Stimulated activated CD4-positive, alpha-beta T cell treated with anti-CD3 and anti-CD28 coated beads, Interleukin-1b, Interleukin-23, amount 100 ng/mL, for 4 hours (primary cell): ENCODE data around the gene SCART1.
"Not testable (repeated sequence)": the region's sequence is repeated elsewhere in the genome, so short reads cannot be mapped to it uniquely, and the experiment has no call there.

Experiments
- DNase-seq, 2 donors: peaks; one replicate each; pipeline ENCODE4 v3.0.0-alpha.2; 2020; ENCODE audit warnings: low read depth in 2 of 2

SCART1 gene

DNA sequence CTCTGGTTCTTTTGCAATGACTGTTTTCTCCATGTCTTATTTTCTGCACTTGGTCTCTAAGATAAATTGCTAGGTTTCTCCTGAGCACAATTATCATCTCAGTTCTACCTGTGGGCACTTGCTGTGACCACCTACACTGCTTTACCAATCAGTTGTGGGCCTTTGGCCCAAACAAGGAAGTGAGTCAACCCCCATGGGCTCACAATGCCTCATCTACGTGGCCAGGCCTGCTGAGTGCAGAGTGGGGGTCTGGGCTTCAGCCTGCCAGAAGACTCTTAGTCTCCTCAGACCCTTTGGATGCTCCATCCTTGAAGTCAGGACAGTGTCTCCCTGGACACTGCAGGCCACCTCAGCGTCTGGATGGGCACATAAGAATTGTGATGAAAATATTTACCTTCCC lies 20.3 kb downstream of the SCART1 start:
- DNase-seq = no peak

DNA sequence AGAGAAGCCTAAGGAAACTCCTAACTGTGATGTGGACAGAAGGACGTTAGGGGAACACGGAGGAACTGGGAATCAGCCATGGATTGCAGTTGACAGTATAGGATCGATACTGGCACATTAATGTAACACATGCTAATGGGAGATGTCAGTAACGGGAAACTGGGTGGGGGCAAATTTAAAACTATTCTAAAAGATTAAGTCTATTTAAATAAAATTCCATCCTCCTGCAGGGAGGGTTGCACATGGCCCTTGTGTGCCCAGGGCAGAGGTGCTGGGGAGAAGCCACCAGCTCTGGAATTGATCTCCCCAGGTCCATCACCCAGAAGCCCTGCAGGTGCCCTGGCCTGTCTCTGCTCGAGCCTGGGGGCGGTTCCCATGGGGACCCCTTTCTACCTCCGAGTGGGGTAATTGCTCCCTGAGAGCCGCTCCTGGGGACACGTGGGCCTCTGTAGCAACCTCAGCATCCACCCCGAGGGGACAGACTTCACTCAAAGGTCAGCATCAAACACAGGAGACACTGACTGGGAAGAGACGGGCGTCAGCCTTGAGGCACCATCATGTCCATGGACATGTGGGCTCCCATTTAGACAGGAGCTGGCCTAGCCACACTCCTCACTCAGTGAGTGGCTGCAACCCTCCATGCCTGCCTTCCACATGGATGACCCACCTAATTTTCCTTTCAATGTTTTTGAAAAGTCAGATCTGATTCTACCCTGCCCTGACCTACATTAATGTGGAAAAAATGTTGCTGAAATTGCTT lies 21.1 kb downstream of the SCART1 start:
- DNase-seq = no peak

DNA sequence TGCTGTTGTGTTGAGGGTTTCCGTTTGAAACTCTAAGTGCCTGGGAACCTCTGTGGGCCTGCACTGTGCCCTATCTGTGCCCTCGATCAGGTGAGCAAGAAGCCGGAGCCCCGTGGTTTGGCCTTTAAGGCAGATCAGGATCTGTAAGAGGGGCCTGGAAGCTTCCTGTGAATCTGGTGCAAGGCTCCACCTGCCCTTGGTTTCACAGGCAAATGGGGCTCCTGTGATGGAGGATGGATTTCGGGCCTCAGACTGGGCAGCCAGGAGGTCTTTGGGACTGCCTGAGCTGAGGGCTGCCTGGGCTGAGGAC lies 21.6 kb downstream of the SCART1 start:
- DNase-seq = no peak

DNA sequence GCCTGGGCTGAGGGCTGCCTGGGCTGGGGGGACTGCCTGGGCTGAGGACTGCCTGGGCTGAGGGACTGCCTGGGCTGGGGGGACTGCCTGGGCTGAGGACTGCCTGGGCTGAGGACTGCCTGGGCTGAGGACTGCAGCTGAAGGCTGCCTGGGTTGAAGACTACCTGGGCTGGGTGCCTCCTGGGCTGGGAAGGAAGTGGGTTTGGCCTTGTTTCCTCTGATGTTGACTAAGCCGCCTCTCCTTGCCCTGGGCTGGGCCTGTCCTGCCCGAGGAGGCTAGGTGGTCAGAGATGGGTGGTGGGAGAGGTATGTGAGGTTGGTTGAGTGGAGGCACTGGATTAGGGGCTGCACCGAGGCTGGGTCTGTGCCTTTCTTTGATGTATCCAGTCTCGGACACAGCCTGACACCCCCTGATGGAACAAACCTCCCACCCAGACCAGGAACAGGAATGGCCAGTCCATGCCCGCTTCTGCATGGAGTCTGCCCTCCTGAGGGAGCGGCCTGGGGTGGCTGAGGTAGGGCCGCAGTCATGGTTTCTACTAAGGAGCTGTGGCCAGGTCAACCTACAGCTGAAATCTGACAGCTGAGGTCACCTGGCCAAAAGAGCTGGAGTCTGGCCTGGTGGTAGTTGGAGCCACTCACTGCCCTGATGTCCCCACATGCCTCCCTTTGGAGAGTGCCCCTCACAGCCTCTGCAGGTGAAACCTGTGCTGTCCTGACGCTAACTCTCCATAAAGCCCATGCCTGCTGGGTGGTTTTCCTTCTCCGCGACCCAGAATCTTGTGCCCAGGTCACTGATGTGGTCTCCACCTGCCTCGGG lies 22.3 kb downstream of the SCART1 start:
- no peak for DNase-seq

DNA sequence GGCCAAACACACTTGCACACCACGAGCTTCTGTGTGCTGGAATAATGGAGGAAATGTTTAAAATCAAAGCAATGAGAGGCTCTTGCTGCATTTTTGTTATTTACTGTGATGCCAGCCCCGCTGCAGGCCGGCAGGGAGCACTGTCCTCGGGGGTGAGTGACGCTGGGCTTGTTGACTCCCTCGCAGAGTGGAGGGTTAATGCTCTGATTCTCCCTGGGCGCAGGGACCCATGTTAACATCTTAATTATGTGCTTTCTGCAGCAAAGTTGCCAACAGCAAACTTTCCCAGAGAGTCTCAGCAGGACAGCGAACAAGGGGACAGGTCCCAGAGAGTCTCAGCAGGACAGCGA lies 22.9 kb downstream of the SCART1 start:
- no peak for DNase-seq

DNA sequence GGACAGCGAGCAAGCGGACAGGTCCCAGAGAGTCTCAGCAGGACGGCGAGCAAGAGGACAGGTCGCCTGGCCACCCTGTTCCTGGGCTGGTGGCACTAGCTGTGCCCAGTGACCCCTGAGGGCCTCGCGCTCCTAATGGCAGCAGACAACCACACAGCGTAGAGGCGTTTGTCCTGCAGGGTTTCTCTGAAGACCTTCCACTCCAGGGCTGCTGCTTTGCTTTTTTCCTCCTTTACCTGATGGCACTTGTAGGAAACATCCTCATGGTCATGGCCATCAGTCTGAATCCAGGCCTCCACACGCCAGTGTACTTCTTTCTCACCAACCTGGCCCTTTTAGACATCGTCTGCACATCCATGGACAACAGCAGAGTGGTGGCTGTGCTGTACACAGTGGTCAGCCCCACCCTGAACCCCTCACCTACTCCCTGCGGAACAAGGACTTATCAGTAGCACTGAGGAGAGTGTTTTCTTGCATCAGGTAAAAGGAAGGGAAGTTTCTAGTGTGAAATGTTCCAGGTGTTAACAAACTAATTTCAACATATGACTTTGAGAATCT lies 27.4 kb downstream of the SCART1 start:
- DNase-seq = no peak

DNA sequence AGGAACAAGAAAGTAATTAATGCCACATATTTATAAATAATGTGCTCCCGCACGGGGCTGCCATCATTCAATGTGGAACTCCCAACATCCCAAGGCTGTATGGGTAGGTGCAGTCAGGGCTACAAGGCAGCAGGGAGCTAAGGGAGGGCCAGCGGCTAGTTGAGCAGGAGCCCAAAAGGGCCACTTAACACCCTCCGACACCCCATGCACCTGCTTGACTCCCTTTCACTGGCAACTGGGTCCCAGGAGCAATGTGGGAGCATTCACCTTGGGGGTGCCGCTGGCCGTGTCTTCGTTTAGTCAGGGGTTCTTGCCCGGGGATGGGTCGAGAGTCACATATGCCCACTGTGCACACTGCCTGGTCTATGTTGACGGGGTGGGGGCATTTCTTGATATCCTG lies 27.9 kb downstream of the SCART1 start:
- DNase-seq = no peak

DNA sequence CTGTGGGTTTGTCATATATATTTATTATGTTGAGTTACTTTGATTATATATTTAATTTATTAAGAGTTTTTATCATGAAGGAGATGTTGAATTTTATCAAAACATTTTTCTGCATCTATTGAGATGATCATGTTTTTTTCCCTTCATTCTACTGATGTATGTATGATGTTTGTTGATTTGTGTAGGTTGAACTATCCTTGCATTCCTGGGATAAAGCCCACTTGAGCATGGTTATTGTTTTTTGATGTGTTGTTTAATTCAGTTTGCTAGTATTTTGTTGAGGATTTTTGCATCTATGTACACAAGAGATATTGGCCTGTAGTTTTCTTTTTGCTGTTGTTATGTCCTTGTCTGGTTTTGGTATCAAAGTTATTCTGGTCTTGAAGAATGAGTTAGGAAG lies 31.1 kb downstream of the SCART1 start:
- no peak for DNase-seq

DNA sequence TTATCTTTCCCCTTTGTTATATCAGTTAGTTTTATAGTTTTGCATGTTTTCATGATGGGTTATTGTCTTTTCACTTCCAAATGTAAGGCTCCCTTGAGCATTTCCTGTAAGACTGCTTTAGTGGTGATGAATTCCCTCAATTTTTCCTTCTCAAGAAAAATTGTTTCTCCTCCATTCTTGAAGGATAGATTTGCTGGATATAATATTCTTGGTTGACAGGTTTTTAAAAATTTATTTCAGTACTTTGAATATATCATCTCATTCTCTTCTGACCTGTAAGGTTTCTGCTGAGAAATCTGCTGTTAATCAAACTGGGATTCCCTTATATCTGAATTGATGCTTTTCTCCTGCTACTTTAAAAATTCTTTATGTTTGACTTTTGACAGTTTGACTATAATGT lies 33.3 kb downstream of the SCART1 start:
- no peak for DNase-seq

DNA sequence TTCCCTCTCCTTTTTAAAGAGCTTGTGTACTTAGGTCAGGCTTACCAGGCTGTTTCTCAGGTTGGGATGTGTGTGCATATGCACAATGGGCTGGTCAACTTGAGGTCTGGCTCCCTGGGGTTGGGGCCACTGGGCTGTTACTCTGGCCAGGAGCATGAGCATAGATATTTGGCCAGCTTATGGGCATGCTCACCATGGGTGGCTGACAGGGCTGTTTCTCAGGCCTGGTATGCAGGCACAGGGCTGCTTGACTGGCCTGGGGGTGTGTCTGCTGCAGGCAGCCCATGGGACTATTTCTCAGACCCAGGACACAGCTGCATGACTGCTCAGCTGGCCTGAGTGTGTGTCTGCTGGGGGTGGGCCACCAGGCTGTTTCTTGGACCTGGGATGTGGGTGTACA lies 34.6 kb downstream of the SCART1 start:
- no peak for DNase-seq

DNA sequence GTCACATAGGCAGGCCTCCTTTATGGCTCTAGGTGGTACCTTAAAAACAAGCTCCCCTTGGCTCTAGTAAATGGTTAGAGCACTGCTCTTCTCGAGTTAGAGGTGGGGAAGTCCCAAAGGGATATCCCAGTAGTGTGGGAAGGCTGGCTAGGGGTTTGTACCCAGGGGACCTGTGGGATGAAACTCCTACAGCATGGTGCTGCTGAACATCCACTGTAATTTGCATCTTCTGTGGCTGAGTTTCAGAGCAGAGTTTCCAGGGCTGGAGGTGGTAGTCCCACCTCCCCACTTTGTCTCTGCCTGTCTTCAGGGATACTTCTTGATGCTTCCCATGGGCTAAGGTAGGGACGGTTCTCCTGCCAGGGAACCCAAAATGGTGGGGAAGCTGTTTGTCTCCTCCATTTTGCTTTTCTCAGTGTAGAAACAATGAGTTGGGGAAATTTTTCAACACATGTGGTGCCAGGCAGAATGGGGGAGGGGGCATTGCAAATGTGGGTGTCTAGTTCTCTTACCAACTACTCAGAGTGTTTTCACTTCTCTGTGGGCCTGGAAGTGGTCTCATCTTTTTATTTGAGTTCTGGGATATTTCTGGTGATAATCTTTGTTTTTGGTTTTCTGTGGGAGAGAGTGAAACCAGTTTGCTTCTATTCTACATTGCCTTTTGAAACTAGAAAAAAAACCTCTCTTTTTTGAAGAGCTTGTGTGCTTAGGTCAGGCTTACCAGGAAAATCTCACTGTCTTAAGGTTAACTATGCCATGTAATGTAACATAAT lies 36.3 kb downstream of the SCART1 start:
- no peak for DNase-seq

DNA sequence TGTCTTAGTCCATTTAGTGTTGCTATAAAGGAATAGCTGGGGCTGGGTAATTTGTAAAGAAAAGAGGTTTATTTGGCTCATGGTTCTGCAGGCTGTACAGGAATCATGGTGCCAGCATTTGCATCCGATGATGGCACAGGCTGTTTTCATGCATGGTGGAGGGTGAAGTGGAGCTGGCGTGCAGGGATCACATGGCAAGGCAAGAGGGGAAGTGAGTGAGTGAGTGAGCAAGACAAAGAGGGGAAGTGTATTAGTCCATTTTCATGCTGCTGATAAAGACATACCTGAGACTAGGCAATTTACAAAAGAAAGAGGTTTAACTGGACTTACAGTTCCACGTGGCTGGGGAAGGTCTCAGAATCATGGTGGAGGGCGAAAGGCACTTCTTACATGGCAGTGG lies 39.8 kb downstream of the SCART1 start:
- DNase-seq = not testable (repeated sequence)

DNA sequence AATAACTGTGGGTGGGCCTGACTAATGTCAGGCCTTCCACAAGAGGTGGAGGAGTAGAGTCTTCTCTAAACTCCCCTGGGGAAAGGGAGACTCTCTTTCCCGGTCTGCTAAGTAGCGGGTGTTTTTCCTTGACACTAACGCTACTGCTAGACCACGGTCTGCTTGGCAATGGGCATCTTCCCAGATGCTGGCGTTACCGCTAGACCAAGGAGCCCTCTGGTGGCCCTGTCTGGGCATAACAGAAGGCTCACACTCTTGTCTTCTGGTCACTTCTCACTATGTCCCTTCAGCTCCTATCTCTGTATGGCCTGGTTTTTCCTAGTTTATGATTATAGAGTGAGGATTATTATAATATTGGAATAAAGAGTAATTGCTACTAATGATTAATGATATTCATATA lies 43.6 kb downstream of the SCART1 start:
- DNase-seq = not testable (repeated sequence)

DNA sequence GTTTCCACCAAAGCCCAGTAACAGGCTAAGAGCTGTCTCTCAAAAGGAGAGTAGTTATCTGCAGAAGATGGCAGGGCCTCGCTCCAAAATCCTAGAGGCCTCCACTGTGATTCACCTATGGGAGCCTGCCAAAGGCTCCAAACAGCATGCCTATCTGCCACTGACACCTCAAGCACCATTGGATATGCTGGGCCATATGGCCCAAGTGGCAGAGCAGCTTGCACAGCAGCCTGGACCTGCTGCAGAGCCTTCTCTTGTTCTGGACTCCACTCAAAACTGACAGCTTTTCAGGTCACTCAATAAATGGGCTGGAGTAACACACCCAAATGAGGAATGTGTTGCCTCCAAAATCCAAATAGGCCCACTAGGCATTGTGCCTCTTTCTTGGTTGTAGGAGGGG lies 45.4 kb downstream of the SCART1 start:
- DNase-seq = not testable (repeated sequence)

DNA sequence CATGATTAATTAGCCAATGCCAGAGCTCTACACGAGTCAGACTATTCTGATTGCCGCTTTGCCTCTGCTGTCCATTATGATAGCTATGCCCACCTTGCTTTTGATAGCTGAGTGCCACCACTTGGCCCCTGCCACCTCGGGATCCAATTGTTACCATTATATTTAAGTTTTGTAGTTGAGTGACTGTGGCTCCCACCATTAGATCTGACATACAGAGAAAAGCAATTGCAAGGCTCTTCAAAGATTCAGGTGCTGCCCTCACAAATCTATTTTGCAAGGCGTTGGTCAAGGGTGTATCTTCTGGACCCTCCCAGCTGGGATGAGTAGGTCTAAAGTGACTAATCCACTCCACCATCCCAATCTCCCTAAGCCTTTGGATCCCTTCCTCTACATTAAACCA lies 47.2 kb downstream of the SCART1 start:
- DNase-seq = not testable (repeated sequence)

DNA sequence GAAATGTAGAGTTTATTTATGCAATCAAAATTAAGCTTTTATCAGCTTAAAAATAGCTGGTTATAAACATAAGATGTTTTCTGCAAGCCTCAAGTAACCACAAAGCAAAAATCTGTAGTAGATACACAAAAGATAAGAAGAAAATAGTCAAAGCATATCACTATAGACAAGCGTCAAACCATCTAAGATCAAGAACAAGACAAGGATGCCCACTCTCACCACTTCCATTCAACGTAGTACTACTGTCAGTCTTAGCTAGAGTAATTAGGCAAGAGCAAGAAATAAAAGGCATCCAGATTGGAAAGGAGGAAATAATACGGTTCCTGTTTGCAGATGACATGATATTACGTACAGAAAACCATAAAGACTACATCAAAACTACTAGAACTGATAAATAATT lies 56.0 kb downstream of the SCART1 start:
- no peak for DNase-seq

DNA sequence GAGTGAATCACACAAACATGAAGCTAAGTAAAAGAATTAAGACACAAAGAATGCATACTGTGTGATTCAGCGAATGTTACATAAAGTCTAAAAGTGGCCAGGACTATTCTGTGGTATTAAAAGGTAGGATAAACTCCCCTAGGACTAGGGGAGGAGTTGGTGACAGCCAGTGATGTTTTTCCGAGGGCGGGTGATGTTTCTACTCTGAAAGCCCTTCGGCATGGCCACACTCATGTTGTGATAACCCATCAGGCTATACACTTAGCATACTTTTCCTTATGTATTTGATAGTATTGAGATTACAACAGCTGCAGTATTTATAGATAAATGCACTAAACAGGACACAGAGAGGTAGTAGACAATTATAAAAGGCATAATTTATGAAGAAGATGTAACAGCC lies 57.7 kb downstream of the SCART1 start:
- no peak for DNase-seq

DNA sequence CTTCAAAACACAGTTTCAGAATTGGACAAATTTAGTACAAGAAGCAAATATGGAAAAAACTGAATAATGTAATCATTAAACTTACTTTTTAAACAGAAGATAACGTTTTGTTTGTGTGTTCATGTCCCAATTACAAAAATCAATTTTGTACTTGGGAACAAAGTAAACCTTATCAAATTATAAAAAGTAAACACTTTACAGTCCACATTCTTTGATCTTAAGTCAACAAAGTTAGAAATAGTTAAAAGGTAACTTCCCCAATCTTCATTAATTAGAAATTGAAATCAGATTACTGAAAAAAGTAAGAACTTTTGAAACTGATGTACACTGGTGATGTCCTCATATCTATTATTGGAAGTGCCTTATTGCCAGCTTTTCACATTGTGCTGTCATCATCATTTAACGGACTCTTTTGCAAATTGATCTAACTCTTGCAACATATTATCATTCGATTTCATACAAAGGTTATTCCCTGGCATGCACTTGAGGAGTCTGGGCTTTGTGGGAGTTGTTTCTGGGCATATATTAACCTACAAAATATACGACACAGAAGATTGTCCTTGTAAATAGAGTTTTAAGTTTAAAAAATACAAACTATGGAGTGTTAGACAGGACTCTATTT lies 58.3 kb downstream of the SCART1 start:
- DNase-seq = no peak

DNA sequence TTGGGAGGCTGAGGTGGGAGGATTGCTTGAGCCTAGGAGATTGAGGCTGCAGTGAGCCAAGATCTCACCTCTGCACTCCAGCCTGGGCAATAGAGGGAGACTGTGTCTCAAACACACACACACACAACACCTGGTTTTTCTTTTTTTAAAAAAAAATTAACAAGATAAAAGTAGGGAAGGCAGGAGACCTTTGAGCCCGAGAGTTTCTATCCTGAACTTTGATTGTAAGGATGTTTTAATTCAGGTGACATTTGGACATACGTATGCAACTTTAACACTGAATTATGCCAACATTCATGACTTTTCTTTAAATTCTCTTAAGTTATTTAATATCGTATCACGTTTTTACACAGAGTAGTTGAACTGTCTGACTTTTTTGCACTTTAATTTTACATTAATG lies 61.7 kb downstream of the SCART1 start:
- no peak for DNase-seq

DNA sequence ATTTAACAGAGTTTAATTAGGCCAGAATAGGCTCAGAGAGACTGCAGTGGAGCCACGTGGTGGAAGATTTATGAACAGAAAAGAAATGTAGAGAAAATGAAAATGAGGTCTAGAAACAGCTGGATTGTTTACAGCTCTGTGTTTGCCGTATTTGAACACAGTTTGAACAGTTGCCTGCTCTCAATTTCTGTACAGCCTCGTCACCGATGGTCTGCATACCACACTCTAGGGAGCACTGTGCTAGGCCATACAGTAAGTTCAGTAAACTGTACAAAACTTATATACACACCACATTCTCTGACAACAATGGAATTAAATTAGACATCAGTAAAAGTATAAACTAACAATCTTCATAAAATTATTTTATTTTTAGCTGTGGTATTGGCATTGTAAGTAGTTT lies 62.3 kb downstream of the SCART1 start:
- DNase-seq = no peak

DNA sequence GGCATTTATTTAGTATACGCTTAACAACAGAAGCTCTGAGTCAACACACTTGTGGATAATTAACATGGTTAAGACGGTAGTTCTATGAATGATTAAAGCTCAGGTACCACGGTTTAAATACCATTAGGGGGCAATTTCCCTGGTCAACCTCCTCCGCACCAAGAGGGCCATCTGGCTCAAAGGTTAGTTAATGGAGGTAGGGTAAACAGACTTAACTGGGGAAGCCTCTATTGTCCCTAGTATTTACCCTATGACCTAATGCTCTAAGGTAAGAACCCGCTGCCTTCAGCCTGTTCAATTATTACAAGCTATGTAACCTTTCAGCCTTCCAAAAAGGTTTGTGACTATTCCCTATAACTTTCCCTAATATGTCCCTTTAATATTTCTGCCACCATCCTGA lies 64.8 kb downstream of the SCART1 start:
- DNase-seq = not testable (repeated sequence)
